Caco-2 (cell line): ENCODE measurements around the gene COL19A1. TPM values are rescaled to one million over a fixed set of nuclear protein-coding genes. Genes with fewer than 3 reads are reported as not detected.

Experiments used
- BruUV-seq: library from RNA; stranded (reverse); fragments of 400-500 nt; replicated peaks from 2 replicates; lab custom pipeline; 2021; lab: Mats Ljungman, UMichigan
- CTCF ChIA-PET: fragments of 300-600 bp; sonication (Branson Sonifier 250); formaldehyde crosslinking; loops from one replicate; lab custom pipeline; 2022; ENCODE audit warnings: antibody characterized with exemption; lab: Charles Lee
- POLR2A ChIA-PET: fragments of 300-600 bp; sonication (Branson Sonifier 250); formaldehyde crosslinking; loops from one replicate; lab custom pipeline; 2022; ENCODE audit warnings: antibody characterized with exemption; lab: Charles Lee
- DNase-seq, 2 experiments: peaks; one replicate each; pipeline versions ENCODE4 v3.0.0 to v3.0.0-alpha.2; 2020 to 2022
- H3K27me3 ChIP-seq: replicated peaks from 2 replicates; pipeline ENCODE4 v1.6.0; 2011; ENCODE audit warnings: low read length; ENCODE audit not compliant: control insufficient read depth, insufficient read depth
- H3K36me3 ChIP-seq: 2 replicates; pipeline ENCODE4 v1.5.1; 2011; ENCODE audit warnings: low read length; ENCODE audit not compliant: control insufficient read depth, insufficient read depth
- H3K4me1 ChIP-seq: fragments of 250-450 bp; sonication (Bioruptor Pico); 2 replicates; pipeline ENCODE4 v1.5.1; 2020; ENCODE audit warnings: mild to moderate bottlenecking
- H3K4me3 ChIP-seq: 2 replicates; pipeline ENCODE4 v1.5.1; 2011; ENCODE audit warnings: low read depth, mild to moderate bottlenecking, control low read depth, low read length
- H3K9me3 ChIP-seq: fragments of 250-450 bp; sonication (Bioruptor Pico); 2 replicates; pipeline ENCODE4 v1.5.1; 2020; ENCODE audit warnings: mild to moderate bottlenecking, moderate library complexity
- H3K27ac Mint-ChIP-seq: one replicate; pipeline ENCODE4 v1.8.0; 2022; ENCODE audit warnings: mixed read lengths; ENCODE audit not compliant: unreplicated experiment
- H3K27me3 Mint-ChIP-seq: one replicate; pipeline ENCODE4 v1.8.0; 2022; ENCODE audit warnings: mixed read lengths; ENCODE audit not compliant: insufficient read depth, unreplicated experiment
- H3K36me3 Mint-ChIP-seq: one replicate; pipeline ENCODE4 v1.8.0; 2022; ENCODE audit warnings: mild to moderate bottlenecking, mixed read lengths; ENCODE audit not compliant: insufficient read depth, unreplicated experiment
- H3K4me1 Mint-ChIP-seq: one replicate; pipeline ENCODE4 v1.8.0; 2022; ENCODE audit warnings: low read depth, mixed read lengths; ENCODE audit not compliant: unreplicated experiment
- H3K4me3 Mint-ChIP-seq: one replicate; pipeline ENCODE4 v1.8.0; 2022; ENCODE audit warnings: mild to moderate bottlenecking, moderate library complexity, mixed read lengths; ENCODE audit not compliant: unreplicated experiment
- H3K9me3 Mint-ChIP-seq: one replicate; pipeline ENCODE4 v1.8.0; 2022; ENCODE audit warnings: mixed read lengths; ENCODE audit not compliant: unreplicated experiment
- intact Hi-C: fragments of 100-400 bp; cut with micrococcal nuclease; formaldehyde crosslinking; loops from one replicate; pipeline ENCODE4 v1.10.0; 2022; ENCODE audit not compliant: unreplicated experiment
- total RNA-seq: library from RNA; stranded (reverse); gene quantifications from 2 replicates; pipeline ENCODE4 v1.2.3, GENCODE V29; 2022
- TF ChIP-seq, protein P1 (sequence below), 2 experiments: fragments of 200-600 bp in 1 of 2; IDR thresholded peaks; 1 replicate in 1 of 2; 2 replicates in 1 of 2; pipeline versions ENCODE4 v1.5.1 to v1.8.0; 2011 to 2022; ENCODE audit warnings: antibody characterized with exemption in 1 of 2, control low read depth in 1 of 2, inconsistent platforms in 1 of 2, low read depth in 1 of 2, low read length in 1 of 2, mild to moderate bottlenecking in 1 of 2, moderate library complexity in 1 of 2; ENCODE audit not compliant: insufficient read depth in 1 of 2, severe bottlenecking in 1 of 2, unreplicated experiment in 1 of 2

Gene COL19A1
- total RNA-seq, 1 experiment from 2014 or later, result not detected

DNA sequence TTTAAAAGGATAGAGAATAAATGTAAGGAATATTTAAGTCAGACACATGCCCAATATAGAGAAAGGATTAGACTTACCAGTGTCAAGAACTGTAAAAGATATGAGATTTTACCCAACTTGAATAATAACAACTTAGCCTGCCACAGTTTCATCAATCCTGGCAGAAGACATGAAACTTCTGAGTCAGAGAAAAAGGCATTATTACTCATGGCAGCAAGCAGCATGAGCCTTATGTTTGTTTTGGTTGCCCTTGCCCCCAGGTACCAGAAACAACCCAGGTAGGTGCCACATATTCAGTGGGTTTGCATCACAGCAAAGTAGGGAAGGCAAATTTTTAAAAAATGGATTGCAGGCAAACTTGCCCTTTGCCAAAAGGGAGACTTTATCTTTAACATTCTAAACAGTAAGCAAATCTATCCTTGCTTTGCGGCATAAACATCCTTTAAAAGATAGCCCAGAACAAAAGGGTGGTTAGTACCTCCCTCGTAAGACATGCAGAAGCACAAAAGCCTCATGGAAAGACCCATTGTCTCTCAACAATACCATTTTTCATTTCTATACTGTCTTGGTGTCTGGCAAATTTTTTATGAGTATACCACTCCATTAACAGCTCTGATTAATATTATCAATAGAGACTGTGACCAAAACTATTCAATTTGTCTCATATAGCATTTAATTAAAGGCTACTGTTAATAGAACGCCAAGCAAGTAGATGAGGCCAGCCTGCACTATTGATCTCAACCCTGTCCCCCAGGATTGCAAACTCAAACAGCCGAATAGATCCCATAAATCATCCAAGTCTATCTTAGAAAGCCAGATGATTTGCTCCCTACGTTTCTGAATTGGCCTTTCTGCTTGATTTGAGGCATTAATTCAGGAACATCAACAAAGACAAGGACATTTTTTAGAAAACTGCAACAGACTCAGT is 185.1 kb downstream of the COL19A1 start:
- H3K4me1 Mint-ChIP-seq, result no peaks in the 10 kb centered on the region
- no TSS peak for BruUV-seq

DNA sequence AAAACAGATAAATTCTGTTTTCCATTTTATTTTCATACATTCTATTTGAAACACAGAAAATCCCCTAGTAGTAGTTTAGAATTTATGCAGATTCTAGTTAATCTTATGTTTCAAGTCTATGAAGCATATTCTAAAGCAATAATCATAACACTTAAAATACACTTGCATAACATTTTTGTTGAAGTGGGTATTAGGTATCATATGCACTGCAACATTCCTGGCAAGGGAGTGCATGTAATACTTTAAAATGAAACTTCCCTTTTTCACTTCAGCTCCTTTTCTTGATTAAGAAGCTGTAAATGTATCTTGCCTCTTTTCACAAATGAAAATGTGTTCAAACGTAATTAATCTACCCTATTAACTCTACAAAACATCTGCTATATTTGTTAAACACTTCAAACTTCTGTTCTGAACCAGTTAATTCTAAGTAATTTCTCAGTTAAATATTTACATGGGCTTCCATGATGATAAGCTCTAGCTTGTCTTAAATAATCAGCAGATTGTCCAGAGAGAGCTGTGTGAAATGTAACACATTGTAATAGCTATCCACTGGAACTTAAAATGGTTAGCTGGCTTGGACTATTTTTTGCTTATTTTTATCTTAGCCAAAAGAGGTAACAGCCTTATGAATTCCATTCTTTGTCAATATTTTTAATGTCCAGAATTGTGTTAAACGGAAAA is 192.8 kb downstream of the COL19A1 start:
- DNase-seq, result no peak
- H3K4me3 ChIP-seq, result no peak overlapping the region
- no peaks in the 10 kb centered on the region for H3K4me1 ChIP-seq
- TF ChIP-seq, protein P1, sequence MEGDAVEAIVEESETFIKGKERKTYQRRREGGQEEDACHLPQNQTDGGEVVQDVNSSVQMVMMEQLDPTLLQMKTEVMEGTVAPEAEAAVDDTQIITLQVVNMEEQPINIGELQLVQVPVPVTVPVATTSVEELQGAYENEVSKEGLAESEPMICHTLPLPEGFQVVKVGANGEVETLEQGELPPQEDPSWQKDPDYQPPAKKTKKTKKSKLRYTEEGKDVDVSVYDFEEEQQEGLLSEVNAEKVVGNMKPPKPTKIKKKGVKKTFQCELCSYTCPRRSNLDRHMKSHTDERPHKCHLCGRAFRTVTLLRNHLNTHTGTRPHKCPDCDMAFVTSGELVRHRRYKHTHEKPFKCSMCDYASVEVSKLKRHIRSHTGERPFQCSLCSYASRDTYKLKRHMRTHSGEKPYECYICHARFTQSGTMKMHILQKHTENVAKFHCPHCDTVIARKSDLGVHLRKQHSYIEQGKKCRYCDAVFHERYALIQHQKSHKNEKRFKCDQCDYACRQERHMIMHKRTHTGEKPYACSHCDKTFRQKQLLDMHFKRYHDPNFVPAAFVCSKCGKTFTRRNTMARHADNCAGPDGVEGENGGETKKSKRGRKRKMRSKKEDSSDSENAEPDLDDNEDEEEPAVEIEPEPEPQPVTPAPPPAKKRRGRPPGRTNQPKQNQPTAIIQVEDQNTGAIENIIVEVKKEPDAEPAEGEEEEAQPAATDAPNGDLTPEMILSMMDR (IDR thresholded peaks at IDR 0.05; ENCODE audit: insufficient read depth in 1 of 2, low read depth in 1 of 2, low read length in 1 of 2, severe bottlenecking in 1 of 2, unreplicated experiment in 1 of 2), result no peak
- no peaks in the 10 kb centered on the region for H3K27me3 Mint-ChIP-seq
- intact Hi-C loops, result no loop called here
- no TSS peak for BruUV-seq
- H3K9me3 ChIP-seq, result no peaks in the 10 kb centered on the region
- H3K36me3 Mint-ChIP-seq, result no peaks in the 10 kb centered on the region
- H3K36me3 ChIP-seq, result no peaks in the 10 kb centered on the region
- H3K27ac Mint-ChIP-seq, result no peak overlapping the region
- no peaks in the 10 kb centered on the region for H3K27me3 ChIP-seq
- CTCF ChIA-PET, result no interaction called here
- no peaks in the 10 kb centered on the region for H3K4me1 Mint-ChIP-seq
- POLR2A ChIA-PET, result no interaction called here
- H3K9me3 Mint-ChIP-seq, result no peaks in the 10 kb centered on the region
- no peak overlapping the region for H3K4me3 Mint-ChIP-seq

More for the DNA sequence above, 185.1 kb downstream of the COL19A1 start:
- Histone ChIP-seq H3K27me3 (no peaks in the 10 kb centered on the region), H3K36me3 (no peaks in the 10 kb centered on the region), H3K4me3 (no peak overlapping the region), H3K9me3 (no peaks in the 10 kb centered on the region), H3K4me1 (no peaks in the 10 kb centered on the region)
- intact Hi-C loops, result no loop called here
- CTCF ChIA-PET, result no interaction called here
- no peaks in the 10 kb centered on the region for H3K27me3 Mint-ChIP-seq
- POLR2A ChIA-PET, result no interaction called here
- no peak for DNase-seq
- no peaks in the 10 kb centered on the region for H3K9me3 Mint-ChIP-seq
- H3K27ac Mint-ChIP-seq, result no peak overlapping the region
- TF ChIP-seq, protein P1 (IDR thresholded peaks at IDR 0.05; ENCODE audit: insufficient read depth in 1 of 2, low read depth in 1 of 2, low read length in 1 of 2, severe bottlenecking in 1 of 2, unreplicated experiment in 1 of 2), result no peak
- H3K36me3 Mint-ChIP-seq, result no peaks in the 10 kb centered on the region
- H3K4me3 Mint-ChIP-seq, result no peak overlapping the region

DNA sequence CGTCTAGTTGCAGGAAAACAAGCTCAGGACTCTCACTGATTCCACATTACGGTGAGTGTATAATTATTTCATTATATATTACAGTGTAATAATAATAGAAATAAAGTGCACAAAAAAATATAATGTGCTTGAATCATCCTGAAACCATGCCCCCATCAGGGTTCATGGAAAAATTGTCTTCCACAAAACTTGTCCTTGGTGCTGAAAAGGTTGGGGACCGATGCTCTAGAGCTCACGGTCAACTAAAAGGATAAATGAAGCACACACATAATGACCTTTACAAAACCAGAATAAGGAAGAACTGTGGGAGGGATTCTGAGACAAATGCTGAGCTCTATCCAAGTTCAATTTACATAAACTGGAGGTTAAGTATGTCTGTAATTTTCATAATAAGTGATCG is 194.3 kb downstream of the COL19A1 start:
- Histone ChIP-seq H3K27me3 (no peaks in the 10 kb centered on the region), H3K9me3 (no peaks in the 10 kb centered on the region), H3K36me3 (no peaks in the 10 kb centered on the region), H3K4me1 (no peaks in the 10 kb centered on the region), H3K4me3 (no peak overlapping the region)
- Mint-ChIP-seq H3K4me3 (no peak overlapping the region), H3K9me3 (no peaks in the 10 kb centered on the region), H3K27me3 (no peaks in the 10 kb centered on the region), H3K36me3 (no peaks in the 10 kb centered on the region), H3K27ac (no peak overlapping the region), H3K4me1 (no peaks in the 10 kb centered on the region)
- ChIA-PET CTCF (no interaction called here), POLR2A (no interaction called here)
- no TSS peak for BruUV-seq
- TF ChIP-seq, protein P1 (IDR thresholded peaks at IDR 0.05; ENCODE audit: insufficient read depth in 1 of 2, low read depth in 1 of 2, low read length in 1 of 2, severe bottlenecking in 1 of 2, unreplicated experiment in 1 of 2), result no peak
- DNase-seq, result no peak
- intact Hi-C loops, result no loop called here
